K562 (cell line): ENCODE measurements around the gene KNG1. TPM values are rescaled to one million over a fixed set of nuclear protein-coding genes. Genes with fewer than 3 reads are reported as not detected.

ENCODE experiments used
- ARID1B ChIP-seq: fragments of 450-650 bp; IDR thresholded peaks from 2 replicates; pipeline ENCODE4 v1.6.1; 2016; ENCODE audit warnings: antibody characterized with exemption, mild to moderate bottlenecking, inconsistent platforms
- ARID3A ChIP-seq: IDR thresholded peaks from 2 replicates; pipeline ENCODE4 v1.6.1; 2012; ENCODE audit warnings: low read depth, low read length, improper control_type of control experiment, borderline replicate concordance
- CCNT2 ChIP-seq: IDR thresholded peaks from 2 replicates; pipeline ENCODE4 v1.6.1; 2011; ENCODE audit warnings: borderline replicate concordance, low read depth, mild to moderate bottlenecking, moderate library complexity, mixed read lengths, low read length; ENCODE audit not compliant: insufficient read length; ENCODE audit errors: extremely low read depth
- CEBPB ChIP-seq: fragments of 450-650 bp; IDR thresholded peaks from 2 replicates; pipeline ENCODE4 v1.6.1; 2016; ENCODE audit warnings: missing genetic modification characterization, missing compliant biosample characterization
- CREM ChIP-seq: IDR thresholded peaks from 2 replicates; pipeline ENCODE4 v1.6.1; 2014; ENCODE audit warnings: antibody characterized with exemption, low read depth
- EGR1 ChIP-seq: fragments of 450-650 bp; conservative IDR thresholded peaks from 2 replicates; pipeline ENCODE4 v1.6.1; 2017; ENCODE audit warnings: mild to moderate bottlenecking
- EZH2 ChIP-seq: IDR thresholded peaks from 2 replicates; pipeline ENCODE4 v1.6.1; 2012; ENCODE audit warnings: low read depth, mild to moderate bottlenecking, inconsistent platforms, low read length, borderline replicate concordance
- GATAD2A ChIP-seq: fragments of 450-650 bp; IDR thresholded peaks from 2 replicates; pipeline ENCODE4 v1.6.1; 2017
- HCFC1 ChIP-seq: IDR thresholded peaks from 2 replicates; pipeline ENCODE4 v1.6.1; 2012; ENCODE audit warnings: low read depth, low read length, improper control_type of control experiment
- MCM3 ChIP-seq: fragments of 450-650 bp; IDR thresholded peaks from 2 replicates; pipeline ENCODE4 v1.6.1; 2016
- MED1 ChIP-seq: sonication (generic); formaldehyde crosslinking; IDR thresholded peaks from 2 replicates; pipeline ENCODE4 v1.8.1; 2023; ENCODE audit warnings: missing genetic modification reagents, borderline replicate concordance
- MLX ChIP-seq, 2 experiments: fragments of 450-650 bp in 1 of 2; sonication (generic) in 1 of 2; formaldehyde crosslinking; conservative IDR thresholded peaks; 2 replicates each; pipeline versions ENCODE4 v1.4.0 to v1.8.1; 2020 to 2022; ENCODE audit warnings: mild to moderate bottlenecking in 1 of 2, missing genetic modification reagents in 1 of 2
- NFRKB ChIP-seq: fragments of 450-650 bp; IDR thresholded peaks from 2 replicates; pipeline ENCODE4 v1.6.1; 2016; ENCODE audit warnings: low read depth
- NR3C1 ChIP-seq: sonication (generic); formaldehyde crosslinking; IDR thresholded peaks from 2 replicates; pipeline ENCODE4 v1.8.1; 2022; ENCODE audit warnings: missing genetic modification reagents
- PHB2 ChIP-seq: fragments of 450-650 bp; IDR thresholded peaks from 2 replicates; pipeline ENCODE4 v1.6.1; 2017; ENCODE audit warnings: low read depth
- PHF21A ChIP-seq: fragments of 450-650 bp; IDR thresholded peaks from 2 replicates; pipeline ENCODE4 v1.6.1; 2017; ENCODE audit warnings: low read depth, borderline replicate concordance
- POLR2AphosphoS5 ChIP-seq: IDR thresholded peaks from 2 replicates; pipeline ENCODE4 v1.6.1; 2011; ENCODE audit warnings: mild to moderate bottlenecking, low read depth, low read length, moderate library complexity; ENCODE audit not compliant: control insufficient read depth, insufficient read depth
- SMARCE1 ChIP-seq: fragments of 450-650 bp; IDR thresholded peaks from 2 replicates; pipeline ENCODE4 v1.7.1; 2016; ENCODE audit warnings: mild to moderate bottlenecking
- SREBF2 ChIP-seq: sonication (generic); formaldehyde crosslinking; IDR thresholded peaks from 2 replicates; pipeline ENCODE4 v1.4.0; 2020; ENCODE audit warnings: mild to moderate bottlenecking, missing genetic modification reagents
- THRB ChIP-seq: fragments of 450-650 bp; formaldehyde crosslinking; conservative IDR thresholded peaks from 2 replicates; pipeline ENCODE4 v1.4.0; 2022; ENCODE audit warnings: mild to moderate bottlenecking, missing genetic modification characterization
- TSC22D4 ChIP-seq: fragments of 450-650 bp; IDR thresholded peaks from 2 replicates; pipeline ENCODE4 v1.6.1; 2016; ENCODE audit warnings: missing genetic modification characterization, missing biosample characterization, control low read depth
- U2AF1 ChIP-seq: fragments of 200-400 bp; formaldehyde crosslinking; optimal IDR thresholded peaks from 2 replicates; pipeline ENCODE3; 2017; ENCODE audit warnings: mild to moderate bottlenecking, low read depth, low read length, moderate library complexity
- ZBTB7A ChIP-seq: IDR thresholded peaks from 2 replicates; pipeline ENCODE4 v1.6.1; 2011; ENCODE audit warnings: low read depth, mild to moderate bottlenecking, low read length, moderate library complexity, borderline replicate concordance; ENCODE audit not compliant: control insufficient read depth
- ZFP1 ChIP-seq: fragments of 450-650 bp; formaldehyde crosslinking; IDR thresholded peaks from 2 replicates; pipeline ENCODE4 v1.4.0; 2020; ENCODE audit warnings: mild to moderate bottlenecking, mixed read lengths
- ZNF12 ChIP-seq: sonication (generic); formaldehyde crosslinking; IDR thresholded peaks from 2 replicates; pipeline ENCODE4 v1.4.0; 2020; ENCODE audit warnings: mild to moderate bottlenecking, missing genetic modification reagents
- ZNF23 ChIP-seq: fragments of 250-450 bp; sonication (Bioruptor Pico); IDR thresholded peaks from 2 replicates; pipeline ENCODE4 v1.4.0; 2020; ENCODE audit warnings: mild to moderate bottlenecking
- ZNF436 ChIP-seq: fragments of 250-450, 450-650 bp; sonication (Bioruptor Pico); formaldehyde crosslinking; IDR thresholded peaks from 2 replicates; pipeline ENCODE4 v1.7.0; 2020; ENCODE audit warnings: mild to moderate bottlenecking
- ZNF445 ChIP-seq: fragments of 250-450 bp; sonication (Bioruptor Pico); IDR thresholded peaks from 2 replicates; pipeline ENCODE4 v1.4.0; 2020; ENCODE audit warnings: low read depth, mild to moderate bottlenecking, moderate library complexity
- polyA plus RNA-seq, 8 experiments: library from polyadenylated mRNA; depleted of rRNA in 4 of 8; stranded (reverse) in 5 of 8; unstranded in 3 of 8; fragments of >200 nt; fragmentation: Nextera tagmentation in 2 of 8; fragmentation: Illumina TruSeq in 1 of 8; extraction: Ambion mirVana in 2 of 8; extraction: Trizol in 1 of 8; gene quantifications; 2 replicates each; pipeline versions ENCODE4 v1.2.1 to v1.2.3, GENCODE V29; 2011 to 2014; ENCODE audit warnings: inconsistent platforms in 1 of 8, missing spikeins in 1 of 8
- total RNA-seq, 7 experiments: library from RNA; depleted of rRNA in 6 of 7; stranded (reverse); fragments of >200 nt in 6 of 7; fragmentation: Illumina TruSeq in 2 of 7; extraction: Trizol in 2 of 7; gene quantifications; 2 replicates each; pipeline versions ENCODE4 v1.2.1 to v1.2.3, GENCODE V29; 2011 to 2021; ENCODE audit warnings: low replicate concordance in 1 of 7

KNG1 gene
- total and polyA plus RNA-seq, 9 of the 15 experiments (the other 6 are each of a cell fraction or from before 2014, with no cell fraction given) = 0.09 TPM; not detected in 8

- no peak for TF ChIP-seq PHF21A
- no peak for TF ChIP-seq ZFP1 (CRISPR knock-in tag)
- TF ChIP-seq MCM3 = no peak
- TF ChIP-seq CCNT2 = peak; percentile 74
- no peak; the same call in 1 of the 2 replicates for TF ChIP-seq EGR1
- TF ChIP-seq NR3C1 (CRISPR knock-in tag) = no peak
- TF ChIP-seq CEBPB = no peak
- TF ChIP-seq MLX (CRISPR knock-in tag; conservative IDR thresholded peaks at IDR 0.05) = no peak
- TF ChIP-seq THRB (CRISPR knock-in tag) = peak; percentile 79; the same call in 1 of the 2 replicates
- no peak for TF ChIP-seq TSC22D4
- TF ChIP-seq ZNF445 (CRISPR knock-in tag) = no peak
- TF ChIP-seq ZNF23 (CRISPR knock-in tag) = no peak
- no peak for TF ChIP-seq ARID3A
- no peak for TF ChIP-seq NFRKB
- TF ChIP-seq CREM = no peak; the same call in 1 of the 2 replicates
- TF ChIP-seq SREBF2 (CRISPR knock-in tag) = no peak
- TF ChIP-seq MED1 (CRISPR knock-in tag) = 0 out of 2 replicates have a peak, but pooled peaks have one; percentile 80
- no peak; the same call in 1 of the 2 replicates for TF ChIP-seq ZNF12 (CRISPR knock-in tag)
- no peak for TF ChIP-seq ARID1B
- no peak for TF ChIP-seq ZBTB7A
- TF ChIP-seq PHB2 = no peak
- no peak for TF ChIP-seq GATAD2A
- peak; percentile 65; the same call in 1 of the 2 replicates for TF ChIP-seq POLR2AphosphoS5
- no peak for TF ChIP-seq SMARCE1
- TF ChIP-seq EZH2 = no peak
- TF ChIP-seq HCFC1 = 0 out of 2 replicates have a peak, but pooled peaks have one; percentile 18
- no peak for TF ChIP-seq ZNF436
- no peak for TF ChIP-seq U2AF1
Observed at GRCh38 chr3:186783731-186784515, 66.8 kb downstream of the KNG1 start (continued).
